DND-41 (cell line): ENCODE data around the gene TMEM185B.

Experiments
- ATAC-seq: fragments of 200-7000 bp; cut with Tn5 transposase; 3 replicates; pipeline ENCODE4 v1.9.1; 2021; ENCODE audit warnings: low read depth; ENCODE audit not compliant: insufficient read depth
- DNase-seq: peaks from one replicate; pipeline ENCODE4 v3.0.0-alpha.2; 2020
- H2AFZ ChIP-seq: 2 replicates; pipeline ENCODE4 v1.6.0; 2012; ENCODE audit warnings: low read depth, low read length
- H3K27ac ChIP-seq: 2 replicates; pipeline ENCODE4 v1.5.1; 2012; ENCODE audit warnings: low read length, inconsistent platforms
- H3K27me3 ChIP-seq: fragments of 200-600 bp; sonication (generic); 2 replicates; pipeline ENCODE4 v1.6.0; 2012; ENCODE audit warnings: low read length, mild to moderate bottlenecking, inconsistent platforms; ENCODE audit not compliant: insufficient read depth, poor library complexity
- H3K36me3 ChIP-seq: 2 replicates; pipeline ENCODE4 v1.5.1; 2012; ENCODE audit warnings: low read length, inconsistent platforms; ENCODE audit not compliant: insufficient read depth
- H3K4me1 ChIP-seq: 2 replicates; pipeline ENCODE4 v1.5.1; 2012; ENCODE audit warnings: mild to moderate bottlenecking, low read length; ENCODE audit not compliant: insufficient read depth
- H3K4me2 ChIP-seq: 2 replicates; pipeline ENCODE4 v1.6.0; 2012; ENCODE audit warnings: mild to moderate bottlenecking, moderate library complexity, low read length, inconsistent platforms; ENCODE audit not compliant: insufficient read depth
- H3K4me3 ChIP-seq, 2 experiments: fragments of 200-600 bp in 1 of 2; shearing (Covaris generic) in 1 of 2; 2 replicates each; pipeline ENCODE4 v1.5.1; 2012 to 2016; ENCODE audit warnings: inconsistent platforms in 2 of 2, low read length in 2 of 2, mild to moderate bottlenecking in 2 of 2, low read depth in 1 of 2, moderate library complexity in 1 of 2
- H3K79me2 ChIP-seq: 2 replicates; pipeline ENCODE4 v1.6.0; 2012; ENCODE audit warnings: low read length, inconsistent platforms; ENCODE audit not compliant: insufficient read depth
- H3K9ac ChIP-seq: 2 replicates; pipeline ENCODE4 v1.6.0; 2012; ENCODE audit warnings: low read depth, mild to moderate bottlenecking, inconsistent platforms, low read length, moderate library complexity
- H3K9me3 ChIP-seq: 2 replicates; pipeline ENCODE4 v1.5.1; 2012; ENCODE audit warnings: low read length, moderate library complexity, mild to moderate bottlenecking, inconsistent platforms; ENCODE audit not compliant: insufficient read depth, severe bottlenecking
- H4K20me1 ChIP-seq: 2 replicates; pipeline ENCODE4 v1.6.0; 2012; ENCODE audit warnings: low read length; ENCODE audit not compliant: insufficient read depth
- CTCF ChIP-seq: IDR thresholded peaks from 2 replicates; pipeline ENCODE4 v1.5.1; 2012; ENCODE audit warnings: borderline replicate concordance, low read length, moderate library complexity, mild to moderate bottlenecking; ENCODE audit not compliant: poor library complexity, severe bottlenecking; ENCODE audit errors: extremely low read depth
- EZH2 ChIP-seq: IDR thresholded peaks from 3 replicates; pipeline ENCODE4 v1.6.1; 2012; ENCODE audit warnings: borderline replicate concordance, low read depth, mild to moderate bottlenecking, moderate library complexity, low read length, inconsistent platforms; ENCODE audit not compliant: severe bottlenecking

Gene TMEM185B

GRCh38 chr2:120233292-120233691, 10.1 kb upstream of the TMEM185B start:
- Histone ChIP-seq H3K36me3 (no peaks in the 10 kb centered on the region), H3K4me1 (peaks cover 26% of the 10 kb centered on the region)

DNA sequence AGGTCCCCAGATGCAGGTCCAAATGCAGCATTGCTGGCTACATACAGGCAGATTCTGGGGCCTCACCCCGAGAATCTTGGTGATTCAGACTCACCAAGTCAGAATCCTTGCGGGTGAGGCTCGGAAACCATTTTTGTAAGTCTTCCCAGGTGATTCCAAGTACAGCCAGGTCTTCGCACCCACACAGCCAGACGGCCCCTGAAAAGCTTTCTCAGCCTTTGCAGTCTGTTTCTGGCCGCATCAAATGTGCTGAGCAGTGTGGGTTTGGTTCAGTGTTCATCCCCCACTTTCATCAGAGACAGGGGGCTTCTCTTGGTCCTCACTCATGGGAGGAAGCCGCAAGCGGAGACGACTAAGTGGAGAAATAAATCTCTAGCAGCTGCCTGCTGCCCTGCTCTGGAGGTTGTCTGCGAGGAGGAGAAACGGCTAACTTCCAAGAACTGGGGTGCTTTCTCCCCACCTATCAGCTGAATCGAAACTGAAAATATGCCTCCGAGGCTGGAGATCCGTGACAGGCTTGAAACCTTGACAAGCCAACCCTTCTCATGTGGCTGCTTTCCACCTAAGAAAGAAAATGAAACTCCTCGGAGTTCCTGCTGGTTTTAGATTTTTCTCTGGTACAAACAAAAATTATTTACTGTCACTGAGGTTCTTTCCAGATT, 8.9 kb upstream of the TMEM185B start:
- Histone ChIP-seq H3K4me2 (peak overlapping the region; percentile 73), H3K9me3 (no peaks in the 10 kb centered on the region), H3K27ac (peak overlapping the region; percentile 90), H4K20me1 (no peaks in the 10 kb centered on the region), H3K36me3 (no peaks in the 10 kb centered on the region), H2AFZ (peak overlapping the region; percentile 84), H3K9ac (peak overlapping the region; percentile 63), H3K79me2 (no peaks in the 10 kb centered on the region), H3K4me1 (peaks cover 38% of the 10 kb centered on the region), H3K27me3 (no peaks in the 10 kb centered on the region), H3K4me3 (peak overlapping the region; percentile 27 to 59; a peak in 3 of 4 replicates)
- TF ChIP-seq EZH2, result no peak
- peak; percentile 87 for ATAC-seq
- peak; percentile 87 for DNase-seq

More at GRCh38 chr2:120233292-120233691, 10.1 kb upstream of the TMEM185B start:
- H4K20me1 ChIP-seq, result no peaks in the 10 kb centered on the region
- ATAC-seq, result no peak
- TF ChIP-seq CTCF (no peak), EZH2 (no peak)
- peak overlapping the region in 1 of 2 experiments; percentile 59; a peak in 2 of 4 replicates for H3K4me3 ChIP-seq
- H3K4me2 ChIP-seq, result peak overlapping the region; percentile 73
- no peak for DNase-seq
- H3K27ac ChIP-seq, result peak overlapping the region; percentile 90
- peak overlapping the region; percentile 63 for H3K9ac ChIP-seq
- H3K27me3 ChIP-seq, result no peaks in the 10 kb centered on the region
- H3K9me3 ChIP-seq, result no peaks in the 10 kb centered on the region
- peak overlapping the region; percentile 84 for H2AFZ ChIP-seq
- H3K79me2 ChIP-seq, result no peaks in the 10 kb centered on the region

GRCh38 chr2:120231564-120231973, 8.4 kb upstream of the TMEM185B start:
- peaks cover 44% of the 10 kb centered on the region for H3K4me1 ChIP-seq
- peak overlapping the region; percentile 90 for H3K27ac ChIP-seq
- TF ChIP-seq EZH2 (no peak), CTCF (no peak)
- H3K4me2 ChIP-seq, result peak overlapping the region; percentile 73
- peak; percentile 11 for DNase-seq
- H3K79me2 ChIP-seq, result no peaks in the 10 kb centered on the region
- peak; percentile 1; the same call in 1 of the 3 replicates for ATAC-seq
- no peaks in the 10 kb centered on the region for H3K9me3 ChIP-seq
- no peaks in the 10 kb centered on the region for H3K27me3 ChIP-seq
- H3K4me3 ChIP-seq, result peak overlapping the region; percentile 27 to 59; a peak in 3 of 4 replicates
- H3K9ac ChIP-seq, result peak overlapping the region; percentile 63
- H2AFZ ChIP-seq, result peak overlapping the region; percentile 84
- no peaks in the 10 kb centered on the region for H4K20me1 ChIP-seq
- no peaks in the 10 kb centered on the region for H3K36me3 ChIP-seq
